ENCODE results near the gene CCSAP.

The CCSAP gene

GRCh38 chr1:229342656-229343569, at the start of gene CCSAP:
Gene CCSAP, minus strand, starts transcription at chr1:229343047. Its CDS starts 582 bp downstream, at chr1:229342465.
- no peak for TF ChIP-seq CTCF (IDR thresholded peaks at IDR 0.05; ENCODE audit: low read depth, low read length)
- TF ChIP-seq MYC (IDR thresholded peaks at IDR 0.05; ENCODE audit: low read depth, low read length) = peak; percentile 35; the same call in 1 of the 2 replicates
- TF ChIP-seq POLR2A (IDR thresholded peaks at IDR 0.05; ENCODE audit: extremely low read depth, insufficient read length) = peak; percentile 74
- 0 out of 2 replicates have a peak, but pooled peaks have one; percentile 50 for TF ChIP-seq MAX (IDR thresholded peaks at IDR 0.05; ENCODE audit: low read depth, low read length)
- DNase-seq (ENCODE audit: low read depth) = peak; percentile 77
- peak within 1 kb of the TSS; percentile 93 for H3K4me3 ChIP-seq (ENCODE audit: low read depth, low read length)

- no peak for TF ChIP-seq MYC (IDR thresholded peaks at IDR 0.05; ENCODE audit: low read depth, low read length)
- TF ChIP-seq MAX (IDR thresholded peaks at IDR 0.05; ENCODE audit: low read depth, low read length) = no peak
- TF ChIP-seq CTCF (IDR thresholded peaks at IDR 0.05; ENCODE audit: low read depth, low read length) = no peak
- TF ChIP-seq POLR2A (IDR thresholded peaks at IDR 0.05; ENCODE audit: extremely low read depth, insufficient read length) = no peak
Measured at GRCh38 chr1:229390130-229390529, 47.3 kb upstream of the CCSAP start.

GRCh38 chr1:229388897-229389580, 46.2 kb upstream of the CCSAP start:
- TF ChIP-seq MAX (IDR thresholded peaks at IDR 0.05; ENCODE audit: low read depth, low read length) (no peak), POLR2A (IDR thresholded peaks at IDR 0.05; ENCODE audit: extremely low read depth, insufficient read length) (no peak), MYC (IDR thresholded peaks at IDR 0.05; ENCODE audit: low read depth, low read length) (no peak), CTCF (IDR thresholded peaks at IDR 0.05; ENCODE audit: low read depth, low read length) (no peak)
- no peak for DNase-seq (ENCODE audit: low read depth)
- H3K4me3 ChIP-seq (ENCODE audit: low read depth, low read length) = no peak overlapping the region

More at GRCh38 chr1:229390130-229390529, 47.3 kb upstream of the CCSAP start:
- no peak overlapping the region for H3K4me3 ChIP-seq (ENCODE audit: low read depth, low read length)
- no peak for DNase-seq (ENCODE audit: low read depth)

GRCh38 chr1:229385853-229386456, 43.1 kb upstream of the CCSAP start:
- H3K4me3 ChIP-seq (ENCODE audit: low read depth, low read length) = no peak overlapping the region
- TF ChIP-seq MYC (IDR thresholded peaks at IDR 0.05; ENCODE audit: low read depth, low read length) = no peak
- TF ChIP-seq CTCF (IDR thresholded peaks at IDR 0.05; ENCODE audit: low read depth, low read length) = no peak
- no peak for TF ChIP-seq POLR2A (IDR thresholded peaks at IDR 0.05; ENCODE audit: extremely low read depth, insufficient read length)
- no peak for TF ChIP-seq MAX (IDR thresholded peaks at IDR 0.05; ENCODE audit: low read depth, low read length)
- DNase-seq (ENCODE audit: low read depth) = no peak

GRCh38 chr1:229384822-229385221, 42.0 kb upstream of the CCSAP start:
- no peak for DNase-seq (ENCODE audit: low read depth)
- no peak overlapping the region for H3K4me3 ChIP-seq (ENCODE audit: low read depth, low read length)
- no peak for TF ChIP-seq CTCF (IDR thresholded peaks at IDR 0.05; ENCODE audit: low read depth, low read length)
- TF ChIP-seq POLR2A (IDR thresholded peaks at IDR 0.05; ENCODE audit: extremely low read depth, insufficient read length) = no peak
- TF ChIP-seq MYC (IDR thresholded peaks at IDR 0.05; ENCODE audit: low read depth, low read length) = no peak
- TF ChIP-seq MAX (IDR thresholded peaks at IDR 0.05; ENCODE audit: low read depth, low read length) = no peak

All from NB4 (cell line).